Smooth muscle cell (in vitro differentiated cells): ENCODE data around the gene FADS6. TPM values are rescaled to one million over a fixed set of nuclear protein-coding genes. Genes with fewer than 3 reads are reported as not detected.

Experiments
- DNase-seq: peaks from one replicate; lab custom pipeline; 2025; ENCODE audit not compliant: unreplicated experiment; lab: John Stamatoyannopoulos, UW
- H2AFZ ChIP-seq: fragments of 200-600 bp; sonication (generic); 2 replicates; pipeline ENCODE4 v1.6.0; 2016; ENCODE audit warnings: antibody characterized with exemption, low read depth, mild to moderate bottlenecking
- H3F3A ChIP-seq: fragments of 200-600 bp; sonication (generic); 2 replicates; pipeline ENCODE4 v1.6.0; 2017; ENCODE audit warnings: antibody characterized with exemption, low read depth
- H3K27ac ChIP-seq: fragments of 200-600 bp; sonication (generic); 2 replicates; pipeline ENCODE4 v1.5.1; 2016; ENCODE audit warnings: low read depth, mild to moderate bottlenecking
- H3K27me3 ChIP-seq: fragments of 200-600 bp; sonication (generic); 2 replicates; pipeline ENCODE4 v1.6.1; 2016; ENCODE audit warnings: low read depth, mild to moderate bottlenecking
- H3K36me3 ChIP-seq: fragments of 200-600 bp; sonication (generic); 2 replicates; pipeline ENCODE4 v1.5.1; 2016; ENCODE audit warnings: low read depth
- H3K4me1 ChIP-seq: fragments of 200-600 bp; sonication (generic); 2 replicates; pipeline ENCODE4 v1.5.1; 2016; ENCODE audit warnings: low read depth
- H3K4me2 ChIP-seq: fragments of 200-600 bp; sonication (generic); 2 replicates; pipeline ENCODE4 v1.6.0; 2016; ENCODE audit warnings: mild to moderate bottlenecking
- H3K4me3 ChIP-seq: fragments of 200-600 bp; sonication (generic); 2 replicates; pipeline ENCODE4 v1.5.1; 2016; ENCODE audit warnings: mild to moderate bottlenecking
- H3K79me2 ChIP-seq: fragments of 200-600 bp; sonication (generic); 2 replicates; pipeline ENCODE4 v1.6.0; 2016; ENCODE audit warnings: low read depth, mild to moderate bottlenecking
- H3K9ac ChIP-seq: fragments of 200-600 bp; sonication (generic); 2 replicates; pipeline ENCODE4 v1.6.0; 2016; ENCODE audit warnings: low read depth
- H3K9me3 ChIP-seq: fragments of 200-600 bp; sonication (generic); replicated peaks from 2 replicates; pipeline ENCODE4 v1.5.1; 2016; ENCODE audit warnings: low read depth
- H4K20me1 ChIP-seq: fragments of 200-600 bp; sonication (generic); 2 replicates; pipeline ENCODE4 v1.6.0; 2016; ENCODE audit warnings: low read depth
- WGBS: methylation state at CpG from one replicate; pipeline ENCODE4 v1.1.7; 2016; ENCODE audit warnings: low lambda C conversion rate; 5-methylcytosine and 5-hydroxymethylcytosine counted together
- polyA plus RNA-seq: library from polyadenylated mRNA; unstranded; fragments of >200 nt; fragmentation: Nextera tagmentation; extraction: Ambion mirVana; gene quantifications from 2 replicates; pipeline ENCODE4 v1.2.1, GENCODE V29; 2016
- total RNA-seq: library from RNA; depleted of rRNA; stranded (reverse); fragments of >200 nt; gene quantifications from 2 replicates; pipeline ENCODE4 v1.2.3, GENCODE V29; 2014
- TF ChIP-seq, protein P1 (sequence below): fragments of 200-600 bp; sonication (generic); IDR thresholded peaks from 2 replicates; pipeline ENCODE4 v1.5.1; 2017; ENCODE audit warnings: borderline replicate concordance, mild to moderate bottlenecking, antibody characterized with exemption; ENCODE audit not compliant: insufficient read depth, poor library complexity, severe bottlenecking

FADS6 gene
- total and polyA plus RNA-seq, 2 experiments from 2014 or later, result not detected

DNA sequence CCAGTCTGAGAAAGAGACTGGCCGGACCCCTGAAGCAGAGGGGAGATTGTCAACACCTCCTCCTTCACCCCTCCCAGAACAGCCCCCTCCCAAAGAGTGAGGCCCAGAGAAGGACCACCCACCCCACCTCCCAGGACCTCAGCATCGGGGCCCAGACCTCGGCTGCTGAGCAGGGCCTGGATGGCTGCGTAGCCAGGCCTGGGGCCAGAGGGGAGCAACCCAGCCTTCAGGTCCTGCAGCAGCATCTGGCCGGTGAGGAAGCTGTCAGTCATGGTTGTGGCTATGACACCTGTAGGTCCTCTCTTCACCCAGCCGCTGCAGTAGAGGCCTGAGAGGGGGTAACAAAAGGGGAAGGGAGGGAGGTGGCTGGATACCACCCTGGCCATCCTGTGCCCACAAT, 30.5 kb downstream of the FADS6 start:
- WGBS, result 86% methylated on average over 6 of the region's 6 CpGs
- Histone ChIP-seq H3K4me1 (peaks cover 6% of the 10 kb centered on the region), H3K79me2 (no peaks in the 10 kb centered on the region), H3K4me2 (no peak overlapping the region), H3K27ac (no peak overlapping the region), H3K9ac (no peak overlapping the region), H3K36me3 (no peaks in the 10 kb centered on the region), H3F3A (no peaks in the 10 kb centered on the region), H3K9me3 (no peaks in the 10 kb centered on the region), H2AFZ (no peak overlapping the region), H4K20me1 (peaks cover 3% of the 10 kb centered on the region), H3K4me3 (no peak overlapping the region), H3K27me3 (peaks cover 45% of the 10 kb centered on the region)
- DNase-seq, result no peak
- TF ChIP-seq, protein P1, sequence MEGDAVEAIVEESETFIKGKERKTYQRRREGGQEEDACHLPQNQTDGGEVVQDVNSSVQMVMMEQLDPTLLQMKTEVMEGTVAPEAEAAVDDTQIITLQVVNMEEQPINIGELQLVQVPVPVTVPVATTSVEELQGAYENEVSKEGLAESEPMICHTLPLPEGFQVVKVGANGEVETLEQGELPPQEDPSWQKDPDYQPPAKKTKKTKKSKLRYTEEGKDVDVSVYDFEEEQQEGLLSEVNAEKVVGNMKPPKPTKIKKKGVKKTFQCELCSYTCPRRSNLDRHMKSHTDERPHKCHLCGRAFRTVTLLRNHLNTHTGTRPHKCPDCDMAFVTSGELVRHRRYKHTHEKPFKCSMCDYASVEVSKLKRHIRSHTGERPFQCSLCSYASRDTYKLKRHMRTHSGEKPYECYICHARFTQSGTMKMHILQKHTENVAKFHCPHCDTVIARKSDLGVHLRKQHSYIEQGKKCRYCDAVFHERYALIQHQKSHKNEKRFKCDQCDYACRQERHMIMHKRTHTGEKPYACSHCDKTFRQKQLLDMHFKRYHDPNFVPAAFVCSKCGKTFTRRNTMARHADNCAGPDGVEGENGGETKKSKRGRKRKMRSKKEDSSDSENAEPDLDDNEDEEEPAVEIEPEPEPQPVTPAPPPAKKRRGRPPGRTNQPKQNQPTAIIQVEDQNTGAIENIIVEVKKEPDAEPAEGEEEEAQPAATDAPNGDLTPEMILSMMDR, result no peak

DNA sequence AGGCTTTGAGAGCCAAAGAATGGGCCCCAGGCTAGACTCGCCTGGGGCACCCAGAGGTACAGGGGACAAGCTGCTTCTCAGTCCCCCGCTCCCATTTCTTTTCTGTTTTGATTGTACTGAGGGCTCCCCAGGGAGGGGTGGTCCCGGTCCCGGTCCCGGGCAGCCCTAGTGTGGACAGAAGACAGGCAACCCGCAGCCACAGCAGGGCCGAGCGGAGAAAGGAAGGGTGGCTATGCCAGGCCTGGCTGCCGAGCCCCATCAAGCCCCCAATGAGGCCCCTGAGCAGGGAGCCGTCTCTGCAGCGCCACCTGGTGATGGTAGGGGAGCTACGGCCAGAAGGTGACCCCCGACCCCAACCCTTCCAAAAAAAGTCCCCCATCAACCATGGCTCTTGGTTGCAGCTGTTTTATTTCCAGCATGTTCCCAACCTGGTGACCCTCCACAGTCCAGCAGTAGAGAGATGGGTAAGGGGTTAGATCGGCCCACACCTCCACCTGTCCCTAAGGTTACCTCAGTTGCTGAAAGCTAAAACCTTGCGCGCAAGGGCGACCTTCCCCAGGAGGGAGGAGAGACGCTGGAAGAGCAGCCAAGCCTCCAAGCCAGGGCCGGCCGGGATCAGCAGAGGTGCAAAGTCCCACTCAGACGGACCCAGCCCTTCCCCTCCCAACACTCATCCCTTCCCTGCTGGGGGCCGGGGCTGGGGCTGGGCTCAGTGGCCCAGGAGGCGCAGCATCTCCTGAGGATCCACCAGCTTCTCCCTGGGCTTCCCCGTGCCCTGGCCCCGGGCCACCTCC, 31.1 kb downstream of the FADS6 start:
- DNase-seq, result peak; percentile 17
- Histone ChIP-seq H3K36me3 (no peaks in the 10 kb centered on the region), H2AFZ (no peak overlapping the region), H3K27me3 (peaks cover 52% of the 10 kb centered on the region), H3K4me2 (peak overlapping the region; percentile 39), H3F3A (no peaks in the 10 kb centered on the region), H3K9ac (no peak overlapping the region), H3K79me2 (no peaks in the 10 kb centered on the region), H3K4me1 (peaks cover 6% of the 10 kb centered on the region), H3K27ac (no peak overlapping the region), H3K9me3 (no peaks in the 10 kb centered on the region), H3K4me3 (no peak overlapping the region), H4K20me1 (peaks cover 3% of the 10 kb centered on the region)
- WGBS, result 48% methylated on average over 25 of the region's 25 CpGs
- TF ChIP-seq, protein P1, result peak; percentile 60

DNA sequence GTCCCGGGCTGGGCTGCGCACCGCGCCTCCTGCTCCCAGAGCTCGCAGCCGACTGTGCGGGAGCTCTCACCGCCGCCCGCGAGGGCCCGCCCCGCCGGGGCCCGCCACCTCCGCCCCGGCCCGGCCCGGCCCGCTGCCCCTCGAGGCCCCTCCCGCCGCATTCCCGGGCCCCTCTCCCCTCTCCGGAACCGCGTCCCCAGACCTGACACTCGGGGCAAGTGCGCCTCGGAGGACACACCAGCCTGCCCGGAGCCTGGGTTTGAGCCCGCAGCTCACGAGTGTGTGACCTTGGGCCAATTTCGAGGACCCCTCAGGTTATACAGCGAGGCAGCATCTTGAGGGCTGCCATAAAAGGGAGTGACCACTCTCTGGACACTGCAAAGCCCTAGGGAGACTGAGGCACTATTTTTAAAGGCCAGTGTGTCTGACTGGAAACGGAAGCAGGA, 31.7 kb downstream of the FADS6 start:
- no peaks in the 10 kb centered on the region for H3K79me2 ChIP-seq
- H4K20me1 ChIP-seq, result peaks cover 3% of the 10 kb centered on the region
- no peak overlapping the region for H3K4me3 ChIP-seq
- peak overlapping the region; percentile 39 for H3K4me2 ChIP-seq
- no peak overlapping the region for H3K9ac ChIP-seq
- 18% methylated on average over 15 of the region's 36 CpGs for WGBS
- peaks cover 6% of the 10 kb centered on the region for H3K4me1 ChIP-seq
- peaks cover 58% of the 10 kb centered on the region for H3K27me3 ChIP-seq
- no peak overlapping the region for H3K27ac ChIP-seq
- no peaks in the 10 kb centered on the region for H3F3A ChIP-seq
- H3K36me3 ChIP-seq, result no peaks in the 10 kb centered on the region
- TF ChIP-seq, protein P1, result no peak
- no peaks in the 10 kb centered on the region for H3K9me3 ChIP-seq
- no peak for DNase-seq
- H2AFZ ChIP-seq, result no peak overlapping the region
